ENCODE measurements around the gene PKM. TPM values are rescaled to one million over a fixed set of nuclear protein-coding genes. Genes with fewer than 3 reads are reported as not detected.
"Not testable (repeated sequence)": the region's sequence is repeated elsewhere in the genome, so short reads cannot be mapped to it uniquely, and the experiment has no call there.

The PKM gene
- total RNA-seq, 1 donor from 2014 or later: 604 TPM

DNA sequence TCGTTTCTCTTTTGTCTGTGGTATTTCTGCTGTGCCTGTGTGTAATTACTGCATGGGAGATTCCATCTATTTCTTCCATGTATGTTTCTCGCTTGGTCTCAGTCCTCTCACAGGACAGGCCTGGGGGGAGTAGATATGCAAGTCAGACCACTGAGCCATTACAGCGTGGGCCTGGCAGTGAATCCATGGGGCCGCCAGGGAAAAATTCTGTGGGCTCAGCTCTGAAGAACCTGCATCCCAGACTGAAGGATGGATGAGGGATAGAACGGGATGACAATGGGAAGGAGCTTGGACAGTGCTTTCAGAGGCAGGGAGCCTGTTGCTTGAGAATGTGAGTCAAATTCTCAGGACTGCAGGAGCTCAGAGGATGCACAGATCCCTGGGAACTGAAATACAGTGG, 58.2 kb downstream of the PKM start:
- Mint-ChIP-seq H3K4me1 (ENCODE audit: unreplicated experiment) (peaks cover 13% of the 10 kb centered on the region), H3K4me3 (ENCODE audit: unreplicated experiment) (no peak overlapping the region), H3K9me3 (ENCODE audit: unreplicated experiment) (no peaks in the 10 kb centered on the region), H3K27me3 (ENCODE audit: unreplicated experiment) (peaks cover 2% of the 10 kb centered on the region), H3K36me3 (ENCODE audit: low read depth, unreplicated experiment) (no peaks in the 10 kb centered on the region), H3K27ac (ENCODE audit: unreplicated experiment) (no peak overlapping the region)
- TF ChIP-seq CTCF (IDR thresholded peaks at IDR 0.05; ENCODE audit: unreplicated experiment): no peak
- DNase-seq (ENCODE audit: low spot score): no peak

GRCh38 chr15:72171978-72172377, 59.0 kb downstream of the PKM start:
- DNase-seq (ENCODE audit: low spot score); H3K36me3 Mint-ChIP-seq (ENCODE audit: low read depth, unreplicated experiment); H3K9me3 Mint-ChIP-seq (ENCODE audit: unreplicated experiment); H3K27me3 Mint-ChIP-seq (ENCODE audit: unreplicated experiment); H3K27ac Mint-ChIP-seq (ENCODE audit: unreplicated experiment); H3K4me3 Mint-ChIP-seq (ENCODE audit: unreplicated experiment): not testable (repeated sequence)
- H3K4me1 Mint-ChIP-seq (ENCODE audit: unreplicated experiment): peaks cover 17% of the 10 kb centered on the region

DNA sequence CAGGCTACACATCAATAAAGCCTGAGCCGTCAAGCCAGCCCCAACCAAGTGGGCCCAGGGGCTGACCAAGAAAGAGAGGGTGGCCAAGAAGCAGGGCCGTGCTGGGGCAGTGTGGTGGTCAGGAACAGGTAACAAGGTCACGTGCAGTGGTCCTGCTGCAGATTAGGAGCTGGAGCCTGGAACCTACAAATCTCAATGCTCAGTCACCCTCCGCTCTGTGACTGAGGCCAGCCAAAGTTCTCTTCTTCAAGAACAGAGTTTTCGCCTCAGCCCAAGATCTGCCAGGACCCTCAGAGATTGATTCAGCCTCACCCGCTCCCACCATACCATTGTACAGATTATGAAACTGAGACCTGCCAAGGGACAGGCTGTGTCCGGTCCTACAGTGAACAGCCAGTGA, 60.3 kb downstream of the PKM start:
- no peak for DNase-seq (ENCODE audit: low spot score)
- H3K4me3 Mint-ChIP-seq (ENCODE audit: unreplicated experiment): no peak overlapping the region
- peaks cover 17% of the 10 kb centered on the region for H3K4me1 Mint-ChIP-seq (ENCODE audit: unreplicated experiment)
- H3K27me3 Mint-ChIP-seq (ENCODE audit: unreplicated experiment): peaks cover 2% of the 10 kb centered on the region
- no peaks in the 10 kb centered on the region for H3K9me3 Mint-ChIP-seq (ENCODE audit: unreplicated experiment)
- H3K27ac Mint-ChIP-seq (ENCODE audit: unreplicated experiment): no peak overlapping the region
- no peak for TF ChIP-seq CTCF (IDR thresholded peaks at IDR 0.05; ENCODE audit: unreplicated experiment)
- no peaks in the 10 kb centered on the region for H3K36me3 Mint-ChIP-seq (ENCODE audit: low read depth, unreplicated experiment)

GRCh38 chr15:72169921-72170611, 60.9 kb downstream of the PKM start:
- peaks cover 17% of the 10 kb centered on the region for H3K4me1 Mint-ChIP-seq (ENCODE audit: unreplicated experiment)
- H3K4me3 Mint-ChIP-seq (ENCODE audit: unreplicated experiment): no peak overlapping the region
- no peak overlapping the region for H3K27ac Mint-ChIP-seq (ENCODE audit: unreplicated experiment)
- H3K27me3 Mint-ChIP-seq (ENCODE audit: unreplicated experiment): peaks cover 1% of the 10 kb centered on the region
- no peak for TF ChIP-seq CTCF (IDR thresholded peaks at IDR 0.05; ENCODE audit: unreplicated experiment)
- no peaks in the 10 kb centered on the region for H3K9me3 Mint-ChIP-seq (ENCODE audit: unreplicated experiment)
- H3K36me3 Mint-ChIP-seq (ENCODE audit: low read depth, unreplicated experiment): no peaks in the 10 kb centered on the region
- no peak for DNase-seq (ENCODE audit: low spot score)

DNA sequence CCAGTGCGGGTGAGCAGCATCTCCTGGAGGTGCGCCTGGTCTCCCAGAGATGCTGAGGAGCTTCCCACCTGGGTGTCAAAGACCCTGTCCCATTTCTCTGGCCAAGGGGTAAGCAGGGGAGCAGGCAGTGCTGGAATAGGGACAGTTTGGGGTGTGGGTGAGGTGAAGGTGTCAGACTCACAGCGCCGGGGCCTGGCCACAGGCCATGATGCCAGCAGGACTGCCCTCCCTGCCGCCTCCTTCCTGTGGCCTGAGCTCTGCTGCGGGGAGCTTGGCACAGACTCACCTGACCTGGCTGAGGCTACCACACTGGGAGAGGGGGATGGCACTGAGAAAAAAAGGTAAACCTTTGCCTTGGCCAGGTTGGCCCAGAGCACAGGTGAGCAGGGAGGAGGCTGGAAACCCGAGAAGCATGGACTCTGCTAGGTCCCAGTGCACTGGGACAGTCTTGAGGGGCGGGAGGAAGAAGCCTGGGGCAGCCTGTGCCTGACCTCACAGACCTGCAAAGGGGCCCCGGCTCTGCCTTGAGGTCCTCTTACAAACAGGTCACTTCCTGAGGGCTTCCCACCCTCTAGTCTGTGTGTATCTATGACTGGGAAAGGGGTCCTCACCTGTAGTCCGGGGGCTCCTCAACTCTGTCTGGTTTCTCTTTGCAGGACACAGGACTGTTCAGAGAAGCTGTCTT, 61.6 kb downstream of the PKM start:
- H3K9me3 Mint-ChIP-seq (ENCODE audit: unreplicated experiment): no peaks in the 10 kb centered on the region
- peaks cover 17% of the 10 kb centered on the region for H3K4me1 Mint-ChIP-seq (ENCODE audit: unreplicated experiment)
- no peak overlapping the region for H3K4me3 Mint-ChIP-seq (ENCODE audit: unreplicated experiment)
- no peaks in the 10 kb centered on the region for H3K27me3 Mint-ChIP-seq (ENCODE audit: unreplicated experiment)
- no peaks in the 10 kb centered on the region for H3K36me3 Mint-ChIP-seq (ENCODE audit: low read depth, unreplicated experiment)
- H3K27ac Mint-ChIP-seq (ENCODE audit: unreplicated experiment): no peak overlapping the region
- no peak for TF ChIP-seq CTCF (IDR thresholded peaks at IDR 0.05; ENCODE audit: unreplicated experiment)
- DNase-seq (ENCODE audit: low spot score): no peak

All from endothelial cell (in vitro differentiated cells).